OCI-LY3 (cell line): Measurements from ENCODE around the gene BAX.

Source experiments
- EZH2phosphoT487 ChIP-seq: fragments of 200-600 bp; shearing (Covaris generic); IDR thresholded peaks from 2 replicates; pipeline ENCODE4 v1.6.1; 2018; ENCODE audit warnings: antibody characterized with exemption, mixed run types, low read depth
- TF ChIP-seq, protein P1 (sequence below): fragments of 200-600, 300-600 bp; sonication (generic); IDR thresholded peaks from 2 replicates; pipeline ENCODE4 v1.5.1; 2014; ENCODE audit warnings: antibody characterized with exemption, low read length, low read depth

DNA sequence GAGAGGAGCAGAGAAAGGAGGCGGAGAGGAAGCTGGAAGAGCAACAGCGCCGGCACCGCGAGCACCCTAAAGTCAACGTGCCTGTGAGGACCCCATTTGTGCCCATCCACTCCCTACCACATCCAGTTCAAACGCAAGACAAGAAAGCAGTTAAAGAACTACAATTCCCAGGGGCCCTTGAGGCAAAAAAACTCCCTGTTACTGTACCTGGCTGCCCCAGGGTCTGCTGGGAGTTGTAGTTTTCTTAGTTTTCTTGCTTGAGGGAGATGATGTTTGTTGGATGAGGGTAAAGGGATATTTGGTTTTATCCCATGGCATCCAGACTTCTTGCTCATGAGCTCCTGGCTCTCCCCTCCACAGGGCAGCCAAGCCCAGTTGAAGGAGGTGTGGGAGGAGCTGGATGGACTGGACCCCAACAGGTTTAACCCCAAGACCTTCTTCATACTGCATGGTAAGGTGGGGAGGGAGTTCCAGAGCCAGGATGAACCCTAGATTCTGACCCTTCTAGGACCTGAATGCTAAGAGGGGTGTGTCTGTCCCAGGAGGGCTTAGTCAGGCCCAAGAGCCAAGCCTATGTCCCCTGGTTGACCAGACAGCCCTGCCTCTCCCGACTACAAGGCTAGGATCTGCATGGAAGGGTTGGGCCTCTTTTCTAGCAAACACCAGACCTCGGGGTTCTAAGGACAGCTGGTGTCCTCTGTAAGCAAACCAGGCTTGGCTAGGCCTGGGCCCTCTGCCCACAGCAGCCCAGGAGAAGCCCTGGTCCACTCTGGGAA lies 41.4 kb upstream of the BAX start:
- TF ChIP-seq, protein P1, sequence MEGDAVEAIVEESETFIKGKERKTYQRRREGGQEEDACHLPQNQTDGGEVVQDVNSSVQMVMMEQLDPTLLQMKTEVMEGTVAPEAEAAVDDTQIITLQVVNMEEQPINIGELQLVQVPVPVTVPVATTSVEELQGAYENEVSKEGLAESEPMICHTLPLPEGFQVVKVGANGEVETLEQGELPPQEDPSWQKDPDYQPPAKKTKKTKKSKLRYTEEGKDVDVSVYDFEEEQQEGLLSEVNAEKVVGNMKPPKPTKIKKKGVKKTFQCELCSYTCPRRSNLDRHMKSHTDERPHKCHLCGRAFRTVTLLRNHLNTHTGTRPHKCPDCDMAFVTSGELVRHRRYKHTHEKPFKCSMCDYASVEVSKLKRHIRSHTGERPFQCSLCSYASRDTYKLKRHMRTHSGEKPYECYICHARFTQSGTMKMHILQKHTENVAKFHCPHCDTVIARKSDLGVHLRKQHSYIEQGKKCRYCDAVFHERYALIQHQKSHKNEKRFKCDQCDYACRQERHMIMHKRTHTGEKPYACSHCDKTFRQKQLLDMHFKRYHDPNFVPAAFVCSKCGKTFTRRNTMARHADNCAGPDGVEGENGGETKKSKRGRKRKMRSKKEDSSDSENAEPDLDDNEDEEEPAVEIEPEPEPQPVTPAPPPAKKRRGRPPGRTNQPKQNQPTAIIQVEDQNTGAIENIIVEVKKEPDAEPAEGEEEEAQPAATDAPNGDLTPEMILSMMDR: no peak
- no peak for TF ChIP-seq EZH2phosphoT487
